Ovary (tissue), 3 donors: ENCODE results near the gene JADE3.

Experiments used
- CTCF ChIP-seq, 3 donors: fragments of 450-650 bp in 2 of 3; fragments of 200-600 bp in 1 of 3; IDR thresholded peaks; one replicate each; pipeline versions ENCODE4 v1.5.1 to v1.8.0; 2016 to 2022; ENCODE audit warnings: antibody characterized with exemption in 3 of 3, mild to moderate bottlenecking in 1 of 3
- EP300 ChIP-seq: sonication (generic); formaldehyde crosslinking; IDR thresholded peaks from one replicate; pipeline ENCODE4 v1.6.1; 2017; ENCODE audit warnings: antibody characterized with exemption
- POLR2A ChIP-seq: fragments of 450-650 bp; IDR thresholded peaks from one replicate; pipeline ENCODE4 v1.6.1; 2017; ENCODE audit warnings: antibody characterized with exemption, mild to moderate bottlenecking, moderate library complexity
- donor health status: DM: no; HTN: no; CAD: no.

GRCh38 chrX:46959985-46960700 lies 47.9 kb downstream of the JADE3 start:
- TF ChIP-seq POLR2A (no peak), CTCF (IDR thresholded peaks at IDR 0.05) (no peak), EP300 (no peak)
